OCI-M2 (cell line): ENCODE data around the gene TAF1L.
"Not testable (repeated sequence)": the region's sequence is repeated elsewhere in the genome, so short reads cannot be mapped to it uniquely, and the experiment has no call there.

Source experiments
- DNase-seq: peaks from one replicate; lab custom pipeline; 2025; ENCODE audit not compliant: unreplicated experiment; lab: John Stamatoyannopoulos, UW

TAF1L gene, protein sequence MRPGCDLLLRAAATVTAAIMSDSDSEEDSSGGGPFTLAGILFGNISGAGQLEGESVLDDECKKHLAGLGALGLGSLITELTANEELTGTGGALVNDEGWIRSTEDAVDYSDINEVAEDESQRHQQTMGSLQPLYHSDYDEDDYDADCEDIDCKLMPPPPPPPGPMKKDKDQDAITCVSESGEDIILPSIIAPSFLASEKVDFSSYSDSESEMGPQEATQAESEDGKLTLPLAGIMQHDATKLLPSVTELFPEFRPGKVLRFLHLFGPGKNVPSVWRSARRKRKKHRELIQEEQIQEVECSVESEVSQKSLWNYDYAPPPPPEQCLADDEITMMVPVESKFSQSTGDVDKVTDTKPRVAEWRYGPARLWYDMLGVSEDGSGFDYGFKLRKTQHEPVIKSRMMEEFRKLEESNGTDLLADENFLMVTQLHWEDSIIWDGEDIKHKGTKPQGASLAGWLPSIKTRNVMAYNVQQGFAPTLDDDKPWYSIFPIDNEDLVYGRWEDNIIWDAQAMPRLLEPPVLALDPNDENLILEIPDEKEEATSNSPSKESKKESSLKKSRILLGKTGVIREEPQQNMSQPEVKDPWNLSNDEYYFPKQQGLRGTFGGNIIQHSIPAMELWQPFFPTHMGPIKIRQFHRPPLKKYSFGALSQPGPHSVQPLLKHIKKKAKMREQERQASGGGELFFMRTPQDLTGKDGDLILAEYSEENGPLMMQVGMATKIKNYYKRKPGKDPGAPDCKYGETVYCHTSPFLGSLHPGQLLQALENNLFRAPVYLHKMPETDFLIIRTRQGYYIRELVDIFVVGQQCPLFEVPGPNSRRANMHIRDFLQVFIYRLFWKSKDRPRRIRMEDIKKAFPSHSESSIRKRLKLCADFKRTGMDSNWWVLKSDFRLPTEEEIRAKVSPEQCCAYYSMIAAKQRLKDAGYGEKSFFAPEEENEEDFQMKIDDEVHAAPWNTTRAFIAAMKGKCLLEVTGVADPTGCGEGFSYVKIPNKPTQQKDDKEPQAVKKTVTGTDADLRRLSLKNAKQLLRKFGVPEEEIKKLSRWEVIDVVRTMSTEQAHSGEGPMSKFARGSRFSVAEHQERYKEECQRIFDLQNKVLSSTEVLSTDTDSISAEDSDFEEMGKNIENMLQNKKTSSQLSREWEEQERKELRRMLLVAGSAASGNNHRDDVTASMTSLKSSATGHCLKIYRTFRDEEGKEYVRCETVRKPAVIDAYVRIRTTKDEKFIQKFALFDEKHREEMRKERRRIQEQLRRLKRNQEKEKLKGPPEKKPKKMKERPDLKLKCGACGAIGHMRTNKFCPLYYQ (N-terminal part only)

DNA sequence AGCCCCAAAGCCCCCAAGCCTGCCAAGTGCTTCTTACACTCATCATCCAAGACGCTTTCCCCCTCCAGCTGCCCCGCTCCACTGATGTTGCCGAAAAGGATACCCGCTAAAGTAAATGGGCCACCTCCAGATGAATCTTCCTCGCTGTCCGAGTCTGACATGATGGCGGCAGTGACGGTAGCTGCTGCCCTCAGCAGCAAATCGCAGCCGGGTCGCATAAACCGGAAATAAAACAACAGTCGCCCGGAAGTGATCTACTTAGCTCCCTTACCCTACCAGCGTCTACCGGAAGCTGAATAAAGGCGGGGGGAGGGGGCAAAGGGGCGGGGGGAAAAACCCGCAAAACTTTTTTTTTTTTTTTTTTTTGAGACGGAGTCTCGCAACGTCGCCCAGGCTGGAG, at the start of gene TAF1L:
Gene TAF1L, minus strand, starts transcription at position 308 of the 400 bp plus-strand sequence. Its CDS starts 90 bp downstream, at position 218.
- DNase-seq = no peak

DNA sequence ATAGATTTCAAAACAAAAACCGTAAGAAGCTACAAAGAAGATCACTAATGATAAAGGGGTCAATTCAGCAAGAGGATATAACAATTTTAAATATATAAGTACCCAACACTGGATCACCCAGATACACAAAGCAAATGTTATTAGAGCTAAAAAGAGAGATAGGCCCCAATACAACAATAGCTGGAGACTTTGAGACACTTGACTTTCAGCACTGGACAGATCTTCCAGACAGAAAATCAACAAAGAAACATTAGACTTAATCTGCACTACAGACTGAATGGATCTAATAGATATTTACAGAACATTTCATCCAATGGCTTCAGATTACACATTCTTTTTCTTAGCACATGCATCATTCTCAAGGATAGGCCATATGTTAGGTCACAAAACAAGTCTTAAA, 46.3 kb upstream of the TAF1L start:
- DNase-seq = no peak

DNA sequence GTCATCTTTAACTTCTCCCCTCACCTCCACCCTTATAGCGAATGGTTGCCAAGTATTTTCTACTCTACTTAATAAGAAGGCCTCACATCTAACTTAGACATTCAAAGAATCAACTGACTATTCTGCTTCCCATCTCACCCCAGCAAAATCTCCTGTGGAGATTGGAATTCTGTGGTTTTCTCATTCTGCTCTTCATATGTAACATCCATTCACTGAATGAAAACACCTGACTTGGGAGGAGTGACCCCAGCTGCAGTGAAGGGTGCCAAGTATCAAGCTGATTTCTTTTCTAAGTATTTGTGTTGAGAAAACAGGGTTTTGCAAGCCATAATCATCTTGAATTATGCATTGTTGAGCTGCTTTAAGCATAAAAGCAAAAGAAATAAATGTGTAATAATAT, 42.5 kb upstream of the TAF1L start:
- no peak for DNase-seq

DNA sequence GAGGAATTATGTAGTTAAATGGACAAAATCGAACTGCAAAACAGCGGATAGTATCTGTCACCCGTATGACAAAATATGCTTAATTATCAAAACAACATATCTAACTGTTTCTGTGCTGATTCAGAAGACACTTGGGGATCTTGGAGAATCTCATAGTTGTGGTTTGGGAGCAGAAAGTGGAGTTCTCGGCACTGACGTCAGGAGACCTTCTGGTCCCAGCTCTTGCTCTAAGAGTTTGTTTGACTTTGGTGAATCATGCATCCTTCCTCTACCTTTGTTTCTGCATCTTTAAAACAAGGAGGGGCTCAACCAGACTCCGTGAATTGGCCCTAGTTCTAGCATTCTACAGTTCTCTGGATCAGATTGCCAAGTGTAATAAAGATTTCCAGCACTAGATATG, 37.0 kb upstream of the TAF1L start:
- no peak for DNase-seq

DNA sequence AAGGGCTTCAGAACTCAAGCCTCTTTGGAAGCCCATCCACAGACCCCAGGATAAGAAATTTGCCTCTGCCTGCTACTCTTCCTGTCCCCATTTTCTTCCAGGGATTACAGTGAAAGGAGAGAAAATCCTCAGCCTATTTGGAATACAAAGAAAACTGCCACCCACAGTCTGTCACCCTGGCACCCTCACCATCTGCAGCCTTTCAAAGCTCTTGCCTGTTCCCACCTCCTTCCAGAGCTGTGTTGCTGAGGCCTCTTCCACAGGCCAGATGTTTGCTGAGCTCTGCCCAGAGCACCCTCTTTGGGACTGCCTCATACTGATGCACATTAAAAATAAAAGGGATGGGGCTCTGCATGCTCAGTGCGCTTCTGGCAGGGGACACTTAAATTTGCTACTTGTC, 35.9 kb upstream of the TAF1L start:
- no peak for DNase-seq

DNA sequence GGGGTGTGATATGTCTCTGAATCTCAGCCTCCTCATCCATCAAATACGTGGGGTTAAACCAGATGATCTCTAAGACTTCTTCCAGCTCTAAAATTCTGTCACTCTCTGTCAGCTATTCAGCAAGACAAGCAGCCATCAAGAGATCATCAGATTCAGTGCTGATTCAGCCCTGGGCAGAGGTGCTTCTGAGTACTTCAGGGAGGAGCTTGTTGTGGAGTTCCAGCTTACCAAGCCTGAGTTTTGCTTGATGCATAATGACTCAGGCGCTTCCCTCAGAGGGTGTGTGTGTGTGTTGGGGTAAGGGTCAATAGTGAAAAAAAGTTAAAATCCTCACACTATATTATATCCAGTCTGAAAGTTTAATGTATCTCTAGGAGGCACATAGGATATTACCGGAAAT, 29.6 kb upstream of the TAF1L start:
- DNase-seq = no peak

DNA sequence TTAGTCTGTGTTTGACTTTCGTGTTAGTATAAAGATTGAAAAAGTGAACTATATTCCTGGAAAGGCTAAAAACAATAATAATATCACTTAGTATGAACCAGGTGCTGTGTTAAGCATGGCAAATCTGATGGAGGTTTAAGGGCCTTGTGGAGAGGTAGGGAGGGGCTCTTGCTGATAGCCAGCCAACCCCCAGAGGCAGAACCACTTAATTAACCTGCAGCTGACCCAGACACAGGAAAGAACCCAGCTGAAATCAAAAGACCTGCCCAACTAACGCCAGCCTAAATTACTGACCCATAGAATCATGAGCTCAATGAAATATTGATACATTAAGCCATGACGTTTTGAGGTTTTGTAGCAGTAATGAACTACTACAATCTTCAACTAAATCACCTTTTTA, 28.3 kb upstream of the TAF1L start:
- no peak for DNase-seq

DNA sequence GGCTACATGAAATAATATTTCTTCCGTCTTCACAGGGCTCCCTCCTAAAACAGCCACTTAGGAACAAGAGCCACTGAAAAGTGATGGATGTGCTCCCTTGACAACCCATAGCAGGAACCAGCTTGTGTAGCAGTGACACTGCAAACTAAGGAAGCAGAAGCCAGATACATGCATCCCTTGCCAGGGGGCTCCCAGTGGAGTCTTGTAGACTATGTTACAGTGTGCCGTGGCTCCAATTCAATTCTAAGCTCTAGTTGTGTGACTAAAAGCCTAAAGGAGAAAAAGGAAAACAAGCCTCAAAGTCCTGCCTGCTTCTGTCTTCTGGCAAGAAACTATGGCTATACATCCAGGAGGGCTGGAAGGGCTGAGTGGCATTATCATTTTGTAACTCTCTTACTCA, 12.2 kb upstream of the TAF1L start:
- no peak for DNase-seq

DNA sequence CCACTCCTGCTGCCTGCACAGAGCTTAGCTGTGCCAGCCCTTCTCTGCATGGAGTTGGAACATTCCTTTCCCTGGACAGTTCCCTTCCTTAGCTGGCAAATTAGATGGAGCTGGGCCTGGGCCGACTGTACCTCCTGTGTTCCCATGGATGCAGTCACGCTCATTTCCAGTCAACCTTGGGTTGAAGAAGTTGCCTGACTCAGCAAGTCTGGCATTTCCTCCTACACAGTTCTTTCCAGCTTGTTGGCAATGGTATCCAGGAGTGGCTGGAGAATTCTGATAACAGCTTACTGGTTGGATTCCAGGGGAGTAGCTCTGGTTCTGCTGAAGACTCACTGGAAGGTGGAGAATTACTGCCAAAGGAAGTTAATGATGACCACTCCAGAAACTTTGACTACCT, 9.2 kb upstream of the TAF1L start:
- no peak for DNase-seq

DNA sequence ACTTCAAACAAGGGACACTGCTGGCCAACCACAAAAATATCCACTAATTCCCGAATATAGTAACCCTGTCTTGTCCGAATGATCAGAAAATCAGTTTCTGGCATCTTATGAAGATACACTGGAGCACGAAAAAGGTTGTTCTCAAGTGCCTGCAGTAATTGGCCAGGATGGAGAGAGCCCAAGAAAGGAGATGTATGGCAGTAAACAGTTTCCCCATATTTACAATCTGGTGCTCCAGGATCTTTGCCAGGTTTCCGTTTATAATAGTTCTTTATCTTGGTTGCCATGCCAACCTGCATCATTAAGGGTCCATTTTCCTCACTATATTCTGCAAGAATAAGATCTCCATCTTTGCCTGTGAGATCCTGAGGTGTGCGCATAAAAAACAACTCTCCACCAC, 2.3 kb downstream of the TAF1L start:
- not testable (repeated sequence) for DNase-seq

DNA sequence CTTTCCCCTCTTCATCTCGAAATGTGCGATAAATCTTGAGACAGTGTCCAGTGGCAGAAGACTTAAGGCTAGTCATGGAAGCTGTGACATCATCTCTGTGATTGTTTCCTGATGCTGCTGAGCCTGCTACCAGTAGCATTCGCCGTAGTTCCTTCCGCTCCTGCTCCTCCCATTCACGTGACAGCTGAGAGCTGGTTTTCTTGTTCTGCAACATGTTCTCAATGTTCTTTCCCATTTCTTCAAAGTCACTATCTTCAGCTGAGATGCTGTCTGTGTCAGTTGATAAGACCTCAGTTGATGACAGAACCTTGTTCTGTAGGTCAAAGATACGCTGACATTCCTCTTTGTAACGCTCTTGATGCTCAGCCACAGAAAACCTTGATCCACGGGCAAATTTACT, 3.5 kb downstream of the TAF1L start:
- DNase-seq = no peak

DNA sequence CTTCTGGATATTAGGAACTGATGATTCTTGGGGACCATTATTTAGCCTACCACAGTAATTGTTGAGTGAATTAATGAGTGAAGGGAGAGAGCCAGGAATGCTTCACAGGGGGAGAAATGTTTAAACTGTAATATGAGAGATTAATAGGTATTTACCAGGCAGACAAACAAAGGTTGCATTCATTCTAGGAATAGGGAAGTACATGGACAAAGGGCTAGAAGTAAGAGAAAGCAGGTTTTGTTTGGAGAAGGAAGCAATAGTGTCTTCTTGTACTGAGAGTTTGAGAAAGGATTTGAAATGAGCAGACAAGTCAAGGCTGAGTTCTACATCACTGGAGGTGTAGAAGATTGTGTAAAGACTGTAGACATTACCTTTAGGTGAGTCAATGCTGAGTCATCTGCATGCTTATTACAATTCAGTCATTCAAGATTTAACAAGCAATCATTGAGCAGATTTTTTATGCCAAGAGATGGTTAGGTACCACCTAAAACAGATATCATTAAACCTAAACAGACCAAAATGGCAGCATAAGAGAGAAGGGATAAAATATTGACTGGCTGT, 8.0 kb downstream of the TAF1L start:
- DNase-seq = no peak

DNA sequence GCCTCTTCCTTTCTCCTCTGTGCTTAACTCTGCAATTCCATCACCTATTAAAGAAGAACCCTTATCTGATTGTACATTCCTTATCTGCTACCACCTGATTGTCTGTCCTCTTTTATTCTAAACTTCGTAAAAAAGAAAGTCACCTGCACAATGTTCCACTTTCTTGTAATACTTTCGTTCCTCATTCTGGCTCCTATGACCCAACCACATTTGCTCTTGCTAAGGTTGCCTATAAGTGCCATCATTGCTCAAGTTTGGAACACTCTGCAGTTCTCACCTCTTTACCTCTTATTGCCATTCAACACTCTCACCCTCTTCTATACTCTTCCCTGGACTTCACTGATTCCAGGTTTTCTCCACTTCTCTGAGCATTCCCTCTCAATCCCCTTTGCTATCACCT, 10.1 kb downstream of the TAF1L start:
- DNase-seq = no peak

DNA sequence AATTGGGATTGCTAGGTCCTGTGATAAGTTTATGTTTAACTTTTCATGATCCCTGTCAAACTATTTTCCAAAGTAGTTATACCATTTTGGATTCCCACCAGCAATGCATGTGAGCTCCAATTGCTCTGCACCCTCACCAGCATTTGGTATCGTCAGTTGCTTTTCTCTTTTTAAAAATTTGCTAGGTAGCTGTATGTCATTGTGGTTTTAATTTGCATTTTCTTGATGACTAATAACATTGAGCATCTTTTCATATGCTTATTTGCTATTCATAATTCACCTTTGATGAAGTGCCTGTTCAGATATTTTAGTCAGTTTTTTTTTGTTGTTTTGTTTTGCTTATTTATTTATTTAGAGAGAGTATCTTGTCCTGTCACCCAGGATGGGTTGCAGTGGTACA, 12.5 kb downstream of the TAF1L start:
- DNase-seq = no peak

DNA sequence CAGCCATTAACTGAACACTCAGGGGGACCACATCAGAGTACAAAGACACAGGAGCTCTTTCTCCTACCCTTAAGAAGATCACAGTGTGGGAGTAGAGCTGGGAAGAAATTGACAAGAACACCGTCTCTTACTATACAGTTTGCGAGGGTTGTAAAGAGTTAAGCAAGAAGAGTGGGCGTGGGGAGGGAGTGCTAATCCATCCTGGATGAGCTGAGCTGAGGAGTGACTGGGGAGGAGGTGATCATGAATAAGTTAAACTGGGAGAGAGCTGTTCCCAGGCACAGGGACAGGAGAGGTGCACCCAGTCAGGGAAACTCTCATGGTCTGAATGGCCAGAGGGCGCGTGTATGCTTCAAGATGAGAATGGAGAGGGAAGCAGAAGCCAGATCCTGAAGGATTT, 17.2 kb downstream of the TAF1L start:
- DNase-seq = no peak

DNA sequence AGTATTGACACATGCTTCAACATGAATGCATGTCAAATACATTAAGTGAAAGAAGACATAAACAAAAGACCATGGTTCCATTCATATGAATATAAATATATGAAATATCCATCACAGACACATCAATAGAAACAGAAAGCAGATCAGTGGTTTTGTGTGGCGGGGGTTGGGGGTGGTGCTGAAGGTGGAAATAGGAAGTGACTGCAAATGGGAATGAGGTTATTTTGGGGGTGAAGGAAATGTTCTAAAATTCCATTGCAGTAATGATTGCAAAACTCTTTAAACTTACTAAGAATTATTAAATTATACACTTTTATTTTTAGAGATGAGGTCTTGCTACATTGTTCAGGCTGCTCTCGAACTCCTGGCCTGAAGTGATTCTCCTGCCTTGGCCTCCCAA, 28.7 kb downstream of the TAF1L start:
- DNase-seq = no peak

DNA sequence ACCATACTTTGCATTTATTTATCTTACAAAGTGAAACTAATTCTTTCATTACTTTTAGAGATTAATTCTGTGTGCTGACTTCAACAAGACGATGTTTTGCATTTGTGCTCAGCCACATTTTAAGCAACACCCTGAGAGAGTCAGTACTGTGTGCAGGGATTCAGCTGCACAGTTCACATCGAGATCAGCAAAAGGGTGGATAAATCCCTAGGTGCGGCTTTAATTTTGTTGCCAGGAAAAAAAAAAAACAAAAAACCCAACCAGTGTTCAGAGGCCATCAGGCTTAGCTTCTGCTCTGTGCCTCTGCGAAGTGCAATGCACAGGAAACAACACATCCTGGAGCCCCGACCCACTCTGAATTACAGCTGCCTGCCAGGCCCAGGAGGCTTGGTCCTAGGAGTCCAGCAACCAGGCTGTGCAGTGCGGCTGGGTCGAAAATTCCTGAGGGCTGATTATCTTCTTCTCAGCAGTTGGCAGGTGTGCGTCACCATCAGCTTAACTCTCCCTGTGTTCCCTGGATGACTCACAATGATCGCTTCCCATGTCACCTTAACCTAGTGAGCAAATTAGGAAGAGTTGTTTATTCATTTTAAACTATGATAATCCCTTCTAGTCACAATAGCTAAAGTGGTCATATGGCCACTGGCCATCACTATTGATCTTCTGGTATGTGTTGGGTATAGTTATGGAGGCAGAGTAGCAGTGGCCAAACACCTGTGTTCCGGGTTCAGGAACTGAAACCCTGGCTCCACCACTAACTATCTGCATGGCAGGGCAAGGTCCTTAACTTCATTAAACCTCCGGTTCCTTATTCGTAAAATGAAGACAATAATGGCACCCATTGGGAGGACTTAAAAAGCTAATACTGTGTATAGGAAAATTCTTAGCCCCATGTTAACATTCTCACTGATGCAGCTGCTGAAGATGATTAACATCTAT, 31.3 kb downstream of the TAF1L start:
- no peak for DNase-seq

DNA sequence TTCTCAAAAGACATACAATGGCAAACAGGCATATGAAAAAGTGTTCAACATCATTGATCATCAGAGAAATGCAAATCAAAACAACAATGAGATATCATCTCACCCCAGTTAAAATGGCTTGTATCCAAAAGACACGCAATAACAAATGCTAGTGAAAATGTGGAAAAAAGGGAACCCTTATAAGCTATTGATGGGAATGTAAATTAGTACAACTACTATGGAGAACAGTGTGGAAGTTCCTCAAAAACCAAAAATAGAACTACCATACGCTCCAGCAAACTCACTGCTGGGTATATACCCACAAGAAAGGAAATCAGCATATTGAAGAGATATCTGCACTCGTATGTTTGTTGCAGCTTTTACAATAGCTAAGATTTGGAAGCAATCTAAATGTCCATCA, 36.4 kb downstream of the TAF1L start:
- DNase-seq = not testable (repeated sequence)

DNA sequence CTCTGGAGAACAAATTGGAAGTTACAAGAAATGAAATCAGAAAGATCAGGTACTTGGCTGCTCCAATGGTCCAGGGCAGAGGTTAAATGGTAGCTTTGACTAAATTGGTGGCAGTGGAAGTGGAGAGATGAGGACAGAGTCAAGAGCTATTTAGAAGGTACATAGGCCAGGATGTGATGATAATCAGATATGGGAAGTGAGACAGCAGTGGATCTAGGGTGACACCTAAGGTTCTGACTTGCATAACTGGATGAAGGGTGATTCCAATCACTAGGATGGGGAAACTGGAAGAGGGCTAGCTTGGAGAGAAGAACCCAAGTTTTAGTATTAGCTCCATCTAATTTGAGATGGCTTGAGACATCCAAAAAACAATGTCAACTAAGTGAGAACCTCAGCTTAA, 38.5 kb downstream of the TAF1L start:
- no peak for DNase-seq
